Mammary epithelial cell (primary cell): ENCODE results near the gene STX2.

ENCODE experiments used
- CTCF ChIP-seq, 2 donors: IDR thresholded peaks in 1 of 2; conservative IDR thresholded peaks in 1 of 2; 2 replicates each; pipeline ENCODE4 v1.5.1; 2011 to 2012; ENCODE audit warnings: inconsistent platforms in 2 of 2, low read length in 2 of 2, mild to moderate bottlenecking in 2 of 2, control low read depth in 1 of 2, low read depth in 1 of 2; ENCODE audit not compliant: insufficient read depth in 1 of 2; ENCODE audit errors: extremely low read depth in 1 of 2
- EZH2 ChIP-seq: IDR thresholded peaks from 2 replicates; pipeline ENCODE4 v1.6.1; 2012; ENCODE audit warnings: low read length, inconsistent platforms, borderline replicate concordance

DNA sequence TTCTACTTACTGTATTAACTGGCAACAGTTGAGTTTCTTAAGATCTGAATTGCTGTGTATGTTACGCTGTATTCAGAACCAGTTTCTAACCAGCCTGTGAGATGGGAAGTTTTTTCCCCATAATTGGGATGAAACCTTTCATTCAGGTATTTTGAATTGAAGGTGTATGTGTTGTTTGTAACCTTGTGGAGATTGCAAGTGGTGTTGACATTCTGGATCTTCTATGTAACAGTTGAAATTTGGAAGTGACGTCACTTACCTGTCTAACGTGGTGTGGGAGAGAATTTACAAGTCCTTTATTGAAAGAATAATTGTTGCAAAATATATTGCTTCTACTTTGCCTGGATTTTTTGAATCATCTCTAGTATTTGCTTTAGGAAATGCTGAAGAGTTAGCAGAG is 38.3 kb upstream of the STX2 start:
- TF ChIP-seq CTCF (conservative IDR thresholded peaks at IDR 0.05 in 1 of 2, IDR thresholded peaks at IDR 0.05 in 1 of 2; ENCODE audit: extremely low read depth in 1 of 2, insufficient read depth in 1 of 2, low read depth in 1 of 2, low read length in 2 of 2) (no peak), EZH2 (no peak)
